WI38 (cell line): ENCODE data around the gene USH2A.
"Not testable (repeated sequence)": the region's sequence is repeated elsewhere in the genome, so short reads cannot be mapped to it uniquely, and the experiment has no call there.

Source experiments
- H3K4me3 ChIP-seq: 2 replicates; pipeline ENCODE4 v1.5.1; 2011; ENCODE audit warnings: low read depth, mild to moderate bottlenecking, control low read depth, low read length
- CTCF ChIP-seq: IDR thresholded peaks from 2 replicates; pipeline ENCODE4 v1.5.1; 2012; ENCODE audit warnings: low read depth, mild to moderate bottlenecking, control low read depth, low read length

Gene USH2A

DNA sequence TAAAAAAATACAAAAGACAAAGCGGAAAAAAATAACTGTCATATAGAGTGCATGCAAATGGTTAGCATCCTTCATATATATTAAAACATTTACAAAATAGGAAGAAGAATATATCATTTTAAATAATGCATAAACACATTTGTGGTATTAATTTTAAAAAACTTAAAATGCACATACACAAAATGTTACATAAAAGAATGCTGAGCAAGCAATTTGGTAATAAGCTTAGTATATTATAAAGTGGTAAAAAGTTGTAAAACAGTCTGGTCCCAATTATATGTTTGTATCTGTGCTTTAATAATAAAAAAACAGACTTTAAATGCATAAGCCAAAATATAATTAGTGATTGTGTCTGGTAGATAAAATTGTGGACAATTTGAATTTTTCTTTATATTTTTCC lies 394.6 kb downstream of the USH2A start:
- no peak overlapping the region for H3K4me3 ChIP-seq
- no peak for TF ChIP-seq CTCF

GRCh38 chr1:216024546-216024945 lies 398.7 kb downstream of the USH2A start:
- no peak overlapping the region for H3K4me3 ChIP-seq
- TF ChIP-seq CTCF: no peak

- TF ChIP-seq CTCF: no peak
- H3K4me3 ChIP-seq: no peak overlapping the region
Observed at GRCh38 chr1:216020743-216021345, 402.4 kb downstream of the USH2A start.

GRCh38 chr1:216015116-216015515 lies 408.1 kb downstream of the USH2A start:
- H3K4me3 ChIP-seq: no peak overlapping the region
- TF ChIP-seq CTCF: no peak

GRCh38 chr1:216014086-216014485 lies 409.2 kb downstream of the USH2A start:
- TF ChIP-seq CTCF: no peak
- H3K4me3 ChIP-seq: no peak overlapping the region

DNA sequence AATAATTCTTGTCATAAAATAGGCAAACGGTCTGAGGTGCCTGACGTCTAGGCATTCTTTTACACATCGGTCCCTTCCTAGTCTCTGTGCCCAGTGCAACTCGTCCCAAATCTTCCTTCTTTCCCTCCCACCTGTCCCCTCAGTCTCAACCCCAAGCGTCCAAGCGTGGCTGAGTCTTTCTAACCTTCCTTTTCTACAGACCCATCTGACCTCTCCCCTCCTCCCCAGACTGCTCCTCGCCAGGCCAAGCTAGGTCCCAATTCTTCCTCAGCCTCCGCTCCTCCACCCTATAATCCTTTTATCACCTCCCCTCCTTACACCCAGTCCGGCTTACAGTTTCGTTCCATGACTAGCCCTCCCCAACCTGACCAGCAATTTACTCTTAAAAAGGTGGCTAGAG lies 413.8 kb downstream of the USH2A start:
- not testable (repeated sequence) for H3K4me3 ChIP-seq

- H3K4me3 ChIP-seq: no peak overlapping the region
- no peak for TF ChIP-seq CTCF
Observed at GRCh38 chr1:216005916-216006315, 417.3 kb downstream of the USH2A start.

DNA sequence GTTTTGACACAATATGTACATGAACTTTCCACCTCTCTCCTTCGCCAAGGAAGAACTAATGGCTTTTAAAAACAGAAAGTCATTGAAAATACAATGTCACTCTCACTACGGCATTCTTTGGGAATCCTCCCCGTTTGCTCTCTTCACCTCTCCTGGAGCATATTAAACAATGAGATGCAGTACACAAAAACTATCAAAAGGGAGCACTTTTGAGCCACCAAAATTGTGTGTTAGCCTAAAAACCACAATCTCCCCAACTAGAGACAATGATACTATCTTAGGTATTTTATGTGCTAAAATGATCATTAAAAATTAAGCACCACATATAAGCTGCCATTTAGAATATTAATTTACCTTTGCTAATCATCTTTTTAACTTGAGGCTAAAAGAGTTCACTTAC lies 430.6 kb downstream of the USH2A start:
- 0 out of 2 replicates have a peak, but pooled peaks have one; percentile 12 for TF ChIP-seq CTCF
- no peak overlapping the region for H3K4me3 ChIP-seq
